Suprapubic skin (tissue), 4 donors: Measurements from ENCODE around the gene SLC39A10. TPM values are rescaled to one million over a fixed set of nuclear protein-coding genes. Genes with fewer than 3 reads are reported as not detected.

Source experiments
- DNase-seq, 2 donors: peaks; one replicate each; pipeline ENCODE4 v3.0.0-alpha.2; 2019; ENCODE audit warnings: low spot score in 2 of 2
- H3K27ac ChIP-seq: fragments of 200-600 bp; sonication (generic); one replicate; pipeline ENCODE4 v1.5.1; 2019
- H3K27me3 ChIP-seq: fragments of 200-600 bp; sonication (generic); one replicate; pipeline ENCODE4 v1.5.1; 2019
- H3K36me3 ChIP-seq: fragments of 200-600 bp; sonication (generic); one replicate; pipeline ENCODE4 v1.5.1; 2019
- H3K4me1 ChIP-seq: fragments of 200-600 bp; sonication (generic); one replicate; pipeline ENCODE4 v1.5.1; 2019
- H3K4me3 ChIP-seq: fragments of 200-600 bp; sonication (generic); one replicate; pipeline ENCODE4 v1.5.1; 2019; ENCODE audit warnings: mild to moderate bottlenecking
- H3K9me3 ChIP-seq: fragments of 200-600 bp; sonication (generic); one replicate; pipeline ENCODE4 v1.5.1; 2019
- EP300 ChIP-seq: sonication (generic); formaldehyde crosslinking; IDR thresholded peaks from one replicate; pipeline ENCODE4 v1.6.1; 2017; ENCODE audit warnings: antibody characterized with exemption
- POLR2A ChIP-seq, 2 donors: fragments of 450-650 bp; IDR thresholded peaks; one replicate each; pipeline ENCODE4 v1.6.1; 2017; ENCODE audit warnings: antibody characterized with exemption in 2 of 2, mild to moderate bottlenecking in 2 of 2, moderate library complexity in 2 of 2
- POLR2AphosphoS5 ChIP-seq, 3 donors: sonication (generic); formaldehyde crosslinking; IDR thresholded peaks; one replicate each; pipeline ENCODE4 v1.6.1; 2017; ENCODE audit warnings: antibody characterized with exemption in 3 of 3
- WGBS: methylation state at CpG from one replicate; pipeline ENCODE4 v1.1.5; 2018; 5-methylcytosine and 5-hydroxymethylcytosine counted together
- total RNA-seq, 4 donors: library from RNA; depleted of rRNA; stranded (reverse); fragments of >200 nt; gene quantifications; one replicate each; pipeline ENCODE4 v1.1.0, GENCODE V29; 2016
- TF ChIP-seq, protein P1 (sequence below), 2 donors: fragments of 200-600 bp in 1 of 2; fragments of 450-650 bp in 1 of 2; sonication (generic) in 1 of 2; IDR thresholded peaks; one replicate each; pipeline ENCODE4 v1.5.1; 2016 to 2019; ENCODE audit warnings: antibody characterized with exemption in 2 of 2, mild to moderate bottlenecking in 1 of 2, moderate library complexity in 1 of 2

SLC39A10 gene
- total RNA-seq, 4 donors from 2014 or later = 14.1 to 20.3 (median 16.5) TPM

GRCh38 chr2:195759877-195760276 is 102.9 kb downstream of the SLC39A10 start:
- H3K27me3 ChIP-seq = no peaks in the 10 kb centered on the region

GRCh38 chr2:195763866-195764265 is 106.8 kb downstream of the SLC39A10 start:
- H3K36me3 ChIP-seq = no peaks in the 10 kb centered on the region
- no peak overlapping the region for H3K4me3 ChIP-seq
- no peaks in the 10 kb centered on the region for H3K27me3 ChIP-seq
- H3K27ac ChIP-seq = no peak overlapping the region
- no peaks in the 10 kb centered on the region for H3K4me1 ChIP-seq
- H3K9me3 ChIP-seq = peaks cover 18% of the 10 kb centered on the region
- TF ChIP-seq POLR2AphosphoS5 (IDR thresholded peaks at IDR 0.05) (no peak), EP300 (no peak), POLR2A (IDR thresholded peaks at IDR 0.05) (no peak)
- TF ChIP-seq, protein P1, sequence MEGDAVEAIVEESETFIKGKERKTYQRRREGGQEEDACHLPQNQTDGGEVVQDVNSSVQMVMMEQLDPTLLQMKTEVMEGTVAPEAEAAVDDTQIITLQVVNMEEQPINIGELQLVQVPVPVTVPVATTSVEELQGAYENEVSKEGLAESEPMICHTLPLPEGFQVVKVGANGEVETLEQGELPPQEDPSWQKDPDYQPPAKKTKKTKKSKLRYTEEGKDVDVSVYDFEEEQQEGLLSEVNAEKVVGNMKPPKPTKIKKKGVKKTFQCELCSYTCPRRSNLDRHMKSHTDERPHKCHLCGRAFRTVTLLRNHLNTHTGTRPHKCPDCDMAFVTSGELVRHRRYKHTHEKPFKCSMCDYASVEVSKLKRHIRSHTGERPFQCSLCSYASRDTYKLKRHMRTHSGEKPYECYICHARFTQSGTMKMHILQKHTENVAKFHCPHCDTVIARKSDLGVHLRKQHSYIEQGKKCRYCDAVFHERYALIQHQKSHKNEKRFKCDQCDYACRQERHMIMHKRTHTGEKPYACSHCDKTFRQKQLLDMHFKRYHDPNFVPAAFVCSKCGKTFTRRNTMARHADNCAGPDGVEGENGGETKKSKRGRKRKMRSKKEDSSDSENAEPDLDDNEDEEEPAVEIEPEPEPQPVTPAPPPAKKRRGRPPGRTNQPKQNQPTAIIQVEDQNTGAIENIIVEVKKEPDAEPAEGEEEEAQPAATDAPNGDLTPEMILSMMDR (IDR thresholded peaks at IDR 0.05) = no peak
- DNase-seq = no peak

More at GRCh38 chr2:195759877-195760276, 102.9 kb downstream of the SLC39A10 start:
- TF ChIP-seq, protein P1 (IDR thresholded peaks at IDR 0.05) = no peak
- TF ChIP-seq POLR2A (IDR thresholded peaks at IDR 0.05) (no peak), POLR2AphosphoS5 (IDR thresholded peaks at IDR 0.05) (no peak)
- no peaks in the 10 kb centered on the region for H3K4me1 ChIP-seq
- H3K9me3 ChIP-seq = peaks cover 13% of the 10 kb centered on the region
- no peak overlapping the region for H3K4me3 ChIP-seq
- no peaks in the 10 kb centered on the region for H3K36me3 ChIP-seq
- 100% methylated on average over 1 of the region's 1 CpG for WGBS
- DNase-seq = no peak
- no peak overlapping the region for H3K27ac ChIP-seq

- no peak overlapping the region for H3K4me3 ChIP-seq
- no peaks in the 10 kb centered on the region for H3K36me3 ChIP-seq
- DNase-seq = no peak
- H3K4me1 ChIP-seq = no peaks in the 10 kb centered on the region
- WGBS = 98% methylated on average over 1 of the region's 1 CpG
- TF ChIP-seq POLR2A (IDR thresholded peaks at IDR 0.05) (no peak), POLR2AphosphoS5 (IDR thresholded peaks at IDR 0.05) (no peak), EP300 (no peak)
- TF ChIP-seq, protein P1 (IDR thresholded peaks at IDR 0.05) = no peak
- H3K27me3 ChIP-seq = no peaks in the 10 kb centered on the region
- H3K9me3 ChIP-seq = peaks cover 8% of the 10 kb centered on the region
- no peak overlapping the region for H3K27ac ChIP-seq
These were observed 109.7 kb downstream of the SLC39A10 start for GRCh38 chr2:195766691-195767090.

DNA sequence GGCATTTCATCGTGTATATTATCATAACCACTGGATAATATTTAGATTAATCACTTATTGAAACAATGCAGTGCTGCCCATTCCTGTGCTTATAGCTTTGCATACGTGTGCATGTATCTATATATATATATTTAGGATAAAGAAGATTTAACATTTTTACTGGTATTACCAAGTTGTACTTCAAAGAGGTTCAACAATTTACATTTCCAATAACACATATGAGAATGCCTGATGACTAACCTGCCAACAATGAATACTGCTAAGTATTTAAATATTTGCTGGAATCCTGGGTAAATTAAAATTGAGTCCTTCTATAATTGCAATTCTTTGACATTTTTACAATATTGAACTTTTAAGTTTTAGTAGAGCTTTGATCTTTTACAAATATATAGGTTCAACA is 111.4 kb downstream of the SLC39A10 start:
- TF ChIP-seq EP300 (no peak), POLR2A (IDR thresholded peaks at IDR 0.05) (no peak)
- TF ChIP-seq, protein P1 (IDR thresholded peaks at IDR 0.05) = no peak
- no peaks in the 10 kb centered on the region for H3K4me1 ChIP-seq
- no peak overlapping the region for H3K27ac ChIP-seq
- H3K9me3 ChIP-seq = peaks cover 8% of the 10 kb centered on the region
- DNase-seq = no peak
- 54% methylated on average over 2 of the region's 2 CpGs for WGBS
- H3K27me3 ChIP-seq = no peaks in the 10 kb centered on the region
- H3K36me3 ChIP-seq = no peaks in the 10 kb centered on the region
- H3K4me3 ChIP-seq = no peak overlapping the region

DNA sequence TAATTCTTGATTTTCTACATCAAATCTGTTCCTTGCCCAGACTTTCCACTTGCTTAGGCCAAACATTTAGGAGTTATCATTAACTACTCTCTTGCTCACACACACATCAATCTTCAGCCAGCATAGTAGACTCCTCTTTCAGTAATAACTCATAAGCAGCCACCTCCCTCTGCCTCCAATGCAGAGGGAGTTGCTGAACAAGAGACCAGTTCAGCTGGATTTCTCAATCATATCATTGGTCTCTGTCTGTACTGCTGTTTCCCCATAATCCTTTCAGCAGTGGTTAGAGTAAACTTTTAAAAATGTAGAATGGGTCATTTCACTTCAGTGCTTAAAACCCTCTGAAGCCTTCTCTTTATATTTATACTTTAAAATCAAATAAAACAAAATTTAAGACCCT is 112.9 kb downstream of the SLC39A10 start:
- Histone ChIP-seq H3K4me1 (no peaks in the 10 kb centered on the region), H3K27me3 (no peaks in the 10 kb centered on the region), H3K4me3 (no peak overlapping the region), H3K27ac (no peak overlapping the region), H3K36me3 (no peaks in the 10 kb centered on the region), H3K9me3 (peaks cover 5% of the 10 kb centered on the region)
- TF ChIP-seq, protein P1 (IDR thresholded peaks at IDR 0.05) = no peak
- TF ChIP-seq EP300 = no peak
- TF ChIP-seq POLR2AphosphoS5 (IDR thresholded peaks at IDR 0.05) = no peak
- TF ChIP-seq POLR2A (IDR thresholded peaks at IDR 0.05) = no peak
- DNase-seq = no peak
